ENCODE results near the gene KLF13.
"Not testable (repeated sequence)": the region's sequence is repeated elsewhere in the genome, so short reads cannot be mapped to it uniquely, and the experiment has no call there.

The KLF13 gene

DNA sequence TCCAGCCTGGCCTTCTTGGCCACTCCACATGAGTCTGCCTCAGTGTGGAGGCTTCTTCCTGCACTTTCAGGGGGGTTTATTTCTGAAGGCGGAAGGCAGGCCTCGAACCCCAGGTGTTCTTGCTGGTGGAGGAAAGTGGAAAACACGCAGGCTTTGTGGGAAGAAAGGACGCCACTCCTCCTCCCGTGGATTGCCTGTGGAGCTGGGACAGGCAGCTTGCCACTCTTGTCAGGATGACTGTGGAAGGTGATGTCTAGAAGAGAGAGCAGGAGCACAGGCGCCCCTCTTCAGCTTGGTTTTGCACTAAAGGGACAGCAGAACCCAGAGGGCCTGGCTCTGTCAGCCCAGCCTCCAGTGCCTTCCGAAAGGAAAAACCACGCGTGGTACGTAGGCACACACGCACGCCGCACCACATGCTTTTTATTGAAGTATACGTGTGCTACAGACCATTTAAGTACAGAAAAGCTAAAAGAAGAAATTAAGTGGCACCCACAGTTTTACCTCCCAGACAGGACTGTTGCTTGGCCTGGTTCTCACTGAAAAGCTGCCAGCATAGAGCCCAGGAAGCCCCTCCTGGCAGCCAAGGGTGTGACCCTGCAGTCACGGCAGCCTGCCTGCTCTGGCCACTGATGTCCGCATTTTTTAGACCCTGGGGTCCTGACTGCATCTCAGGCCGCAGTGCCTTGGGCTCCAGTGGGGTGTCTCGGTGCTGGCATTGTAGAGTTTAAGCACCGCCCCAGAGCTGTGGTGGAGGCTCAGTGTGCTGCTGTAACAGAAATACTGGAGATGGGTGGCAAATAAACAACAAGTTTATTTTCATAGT lies 21.6 kb downstream of the KLF13 start:
- DNase-seq = no peak

GRCh38 chr15:31349233-31350141 lies 22.9 kb downstream of the KLF13 start:
- no peak for DNase-seq

DNA sequence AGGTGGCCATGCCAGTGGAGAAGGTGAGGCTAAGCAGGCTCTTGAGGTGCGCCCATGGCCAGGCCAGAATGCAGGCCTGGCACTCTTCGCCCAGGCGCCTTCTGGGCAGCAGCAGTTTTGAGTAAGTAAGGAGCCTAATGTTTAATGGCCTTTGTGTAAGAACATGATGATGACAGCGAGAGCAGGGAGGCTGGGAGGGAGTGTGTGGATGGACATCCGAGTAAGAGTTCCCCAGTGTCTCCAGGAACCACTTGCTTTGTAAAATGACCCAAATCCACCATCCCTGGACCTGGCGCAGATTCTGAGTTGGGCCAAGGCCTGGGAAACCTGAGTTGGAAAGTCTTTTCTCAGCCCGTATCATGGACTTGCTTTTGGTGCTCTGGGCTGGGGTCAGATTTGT lies 24.1 kb downstream of the KLF13 start:
- DNase-seq = no peak

DNA sequence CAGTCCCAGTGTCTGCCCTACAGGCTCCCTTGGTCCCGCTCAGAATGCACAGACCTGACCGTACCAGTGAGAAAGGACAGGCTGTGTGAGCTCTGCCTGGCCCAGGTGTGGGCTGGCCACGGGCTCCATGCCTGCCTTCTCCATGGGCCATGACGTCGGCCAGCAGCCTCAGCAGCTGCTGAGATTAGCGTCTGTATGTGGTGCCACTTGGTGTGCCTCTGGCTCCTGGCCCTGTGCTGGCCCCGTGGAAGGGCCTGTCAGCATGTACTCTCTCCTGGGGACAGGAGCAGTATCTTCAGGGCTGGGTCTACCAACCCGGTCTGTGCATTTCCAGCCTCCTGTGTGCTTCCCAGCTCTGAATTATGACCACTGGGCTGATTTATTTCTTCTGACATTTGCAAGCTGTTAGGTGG lies 25.7 kb downstream of the KLF13 start:
- no peak for DNase-seq

- peak; percentile 83 for DNase-seq
Observed at GRCh38 chr15:31352911-31353811, 26.5 kb downstream of the KLF13 start.

DNA sequence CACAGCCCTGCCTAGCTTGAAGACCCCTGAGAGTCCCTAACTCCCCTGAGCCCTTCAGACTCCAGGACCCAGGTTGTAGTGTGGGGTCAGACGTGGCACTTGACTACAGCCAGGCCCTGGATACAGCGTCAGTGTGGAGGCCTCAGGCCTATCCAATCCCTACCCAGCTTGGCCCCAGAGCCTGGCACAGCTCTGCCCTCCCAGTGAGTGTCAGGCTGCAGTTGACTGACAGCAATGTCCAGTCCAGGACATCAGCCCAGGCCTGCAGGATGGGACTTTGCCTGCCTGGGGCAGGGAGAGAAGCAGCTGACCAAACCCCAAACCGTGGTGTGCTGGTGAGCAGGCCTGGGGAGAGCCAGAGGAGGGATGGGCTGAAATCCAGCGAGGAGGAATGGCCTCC lies 27.3 kb downstream of the KLF13 start:
- DNase-seq = peak; percentile 78

DNA sequence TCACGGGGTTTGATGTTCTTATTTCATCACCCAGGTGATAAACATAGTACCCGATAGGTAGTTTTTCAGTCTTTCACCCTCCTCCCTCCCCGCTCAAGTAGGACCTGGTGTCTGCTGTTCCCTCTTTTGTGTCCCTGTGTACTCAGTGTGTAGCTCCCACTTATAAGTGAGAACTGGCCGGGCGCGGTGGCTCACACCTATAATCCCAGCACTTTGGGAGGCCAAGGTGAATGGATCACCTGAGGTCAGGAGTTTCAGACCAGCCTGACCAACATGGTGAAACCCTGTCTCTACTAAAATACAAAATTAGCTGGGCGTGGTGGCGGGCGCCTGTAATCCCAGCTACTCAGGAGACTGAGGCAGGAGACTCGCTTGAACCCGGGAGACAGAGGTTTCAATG lies 29.5 kb downstream of the KLF13 start:
- not testable (repeated sequence) for DNase-seq

GRCh38 chr15:31357148-31357547 lies 30.5 kb downstream of the KLF13 start:
- DNase-seq = no peak

DNA sequence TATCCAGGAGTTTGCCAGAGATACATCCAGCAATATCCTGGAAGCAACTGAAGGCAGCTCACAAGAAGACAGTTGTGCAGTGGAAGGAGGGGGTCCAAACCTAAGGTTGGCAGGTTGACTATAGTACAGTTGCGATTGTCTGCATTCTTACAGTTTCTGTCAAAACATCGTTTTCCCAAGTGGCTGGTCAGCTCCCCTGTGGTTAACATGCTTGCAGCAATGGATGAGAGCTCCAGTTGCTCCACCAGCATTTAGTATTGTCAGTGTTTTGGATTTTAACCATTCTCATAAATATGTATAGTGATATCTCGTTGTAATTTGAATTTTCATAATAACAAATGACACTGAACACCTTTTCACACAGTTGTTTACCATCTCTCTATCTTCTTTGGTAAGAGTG lies 31.5 kb downstream of the KLF13 start:
- no peak for DNase-seq

- DNase-seq = no peak
Observed at GRCh38 chr15:31358957-31359701, 32.5 kb downstream of the KLF13 start.

- DNase-seq = no peak
Observed at GRCh38 chr15:31359702-31360111, 33.1 kb downstream of the KLF13 start.

GRCh38 chr15:31360158-31360561 lies 33.5 kb downstream of the KLF13 start:
- DNase-seq = no peak

DNA sequence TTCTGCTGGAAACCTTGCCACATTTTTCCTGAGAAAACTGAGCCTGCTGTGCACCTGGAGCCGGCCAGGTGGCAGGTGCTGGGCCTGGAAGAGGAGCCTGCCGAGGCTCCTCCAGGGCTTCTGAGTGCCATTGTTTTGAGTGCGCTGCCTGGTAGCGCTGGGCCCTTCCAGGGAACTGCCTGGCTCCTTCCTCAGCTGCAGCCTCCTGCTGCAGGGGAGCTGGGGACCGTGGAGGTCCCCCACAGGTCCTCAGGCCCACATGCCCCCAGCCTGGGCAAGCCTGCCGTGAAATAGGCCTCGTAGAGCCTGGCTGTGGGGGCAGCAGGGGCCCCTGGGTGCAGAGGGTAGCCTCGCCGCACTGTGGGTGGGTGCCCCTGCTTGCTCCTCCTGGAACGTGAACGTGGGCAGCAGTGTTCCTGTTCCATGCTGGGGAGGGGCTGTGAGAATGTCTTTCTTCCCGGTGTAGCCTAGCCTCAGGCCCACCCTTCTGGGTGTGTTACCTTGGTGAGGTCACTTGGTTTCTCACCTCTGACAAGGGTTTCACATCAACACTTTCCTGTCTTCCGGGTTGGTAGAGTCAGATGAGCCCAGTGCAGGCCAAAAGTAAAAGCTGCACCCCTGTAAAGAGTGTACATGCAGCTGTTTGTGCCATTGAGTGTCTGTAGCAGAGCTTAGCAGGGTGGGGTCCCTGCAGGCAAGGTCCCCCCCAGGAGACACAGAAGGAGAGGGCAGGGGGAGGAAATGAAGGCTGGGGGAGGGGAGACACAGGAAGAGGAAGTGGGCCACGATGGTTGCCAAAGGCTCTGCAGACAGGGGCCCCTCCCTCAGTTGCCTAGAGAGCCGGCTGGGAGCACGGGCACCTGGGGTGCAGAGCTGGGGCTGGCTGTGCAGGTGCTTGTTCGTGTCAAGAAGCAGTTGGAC lies 34.5 kb downstream of the KLF13 start:
- no peak for DNase-seq

DNA sequence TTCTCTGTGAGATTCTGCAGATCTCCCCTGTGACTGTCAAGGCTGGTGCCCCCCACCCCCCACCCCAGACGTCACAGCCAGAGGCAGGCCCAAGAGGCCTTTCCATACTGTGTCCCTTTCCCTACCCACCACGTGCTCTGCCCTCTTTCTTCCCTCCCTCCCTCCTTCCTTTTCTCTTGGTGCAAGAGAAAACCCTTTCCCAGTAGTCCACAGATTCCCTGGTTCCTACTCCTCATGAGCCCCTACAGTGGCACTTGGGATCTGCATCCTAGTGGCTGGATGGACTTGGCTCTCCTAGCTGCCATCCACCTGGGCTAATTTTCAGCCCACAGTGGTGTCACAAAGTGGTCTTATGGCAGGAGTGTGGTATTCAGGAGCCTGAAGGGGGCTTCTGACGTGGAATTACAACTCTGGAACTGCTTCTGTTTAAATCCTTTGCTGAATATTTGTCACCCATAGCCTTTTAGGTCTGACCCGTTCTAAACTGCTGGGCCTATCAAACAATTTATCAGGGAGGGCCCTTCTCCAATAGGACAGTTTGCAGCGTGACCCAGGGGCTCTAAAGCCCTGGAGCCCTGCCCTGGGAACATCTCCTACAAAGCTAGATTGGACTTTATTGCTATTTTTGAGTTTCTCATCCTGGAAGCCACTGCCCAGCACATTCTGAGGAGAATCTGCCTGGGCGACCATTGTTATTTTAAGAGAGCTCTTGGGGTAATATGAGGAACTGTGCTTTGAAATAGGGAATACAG lies 35.3 kb downstream of the KLF13 start:
- no peak for DNase-seq

DNA sequence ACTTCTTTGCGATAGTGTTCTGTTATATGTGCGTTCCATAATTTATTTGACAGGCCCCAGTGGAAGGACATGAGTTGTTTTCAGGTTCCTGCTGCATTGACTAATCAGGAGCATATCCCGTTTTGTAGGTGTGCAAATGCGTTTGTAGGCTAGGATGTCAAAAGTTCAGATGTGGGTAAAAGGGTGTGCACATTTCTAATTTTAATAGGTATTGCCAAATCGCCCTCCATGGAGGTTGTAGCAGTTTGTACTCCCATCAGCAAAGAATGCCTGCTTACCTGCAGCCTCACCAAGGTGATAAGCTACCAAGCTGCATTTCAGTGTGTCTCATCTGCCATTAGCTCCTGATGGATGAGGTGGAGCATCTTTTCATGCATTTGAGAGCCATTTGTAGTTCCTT lies 36.3 kb downstream of the KLF13 start:
- DNase-seq = no peak

GRCh38 chr15:31364301-31365031 lies 37.8 kb downstream of the KLF13 start:
- DNase-seq = no peak

GRCh38 chr15:31365032-31365654 lies 38.5 kb downstream of the KLF13 start:
- DNase-seq = no peak

- peak; percentile 92 for DNase-seq
Observed at GRCh38 chr15:31365655-31366127, 39.1 kb downstream of the KLF13 start.

Measured in midbrain (tissue), 1 donor.